HTERT RPE-1 (cell line): ENCODE results near the gene TMC1.
"Not testable (repeated sequence)": the region's sequence is repeated elsewhere in the genome, so short reads cannot be mapped to it uniquely, and the experiment has no call there.

ENCODE experiments used
- in situ Hi-C: fragments of 300-500 bp; cut with MboI; formaldehyde crosslinking; loops from 4 replicates; pipeline ENCODE4 v1.14.3; 2020; ENCODE audit warnings: low sequenced_read_pairs

TMC1 gene

GRCh38 chr9:72521416-72521815, at the start of gene TMC1:
TSS of gene TMC1 (plus strand) at chr9:72521608. CDS start at chr9:72648649, 127,041 bp downstream.
- in situ Hi-C loops = not testable (repeated sequence)

DNA sequence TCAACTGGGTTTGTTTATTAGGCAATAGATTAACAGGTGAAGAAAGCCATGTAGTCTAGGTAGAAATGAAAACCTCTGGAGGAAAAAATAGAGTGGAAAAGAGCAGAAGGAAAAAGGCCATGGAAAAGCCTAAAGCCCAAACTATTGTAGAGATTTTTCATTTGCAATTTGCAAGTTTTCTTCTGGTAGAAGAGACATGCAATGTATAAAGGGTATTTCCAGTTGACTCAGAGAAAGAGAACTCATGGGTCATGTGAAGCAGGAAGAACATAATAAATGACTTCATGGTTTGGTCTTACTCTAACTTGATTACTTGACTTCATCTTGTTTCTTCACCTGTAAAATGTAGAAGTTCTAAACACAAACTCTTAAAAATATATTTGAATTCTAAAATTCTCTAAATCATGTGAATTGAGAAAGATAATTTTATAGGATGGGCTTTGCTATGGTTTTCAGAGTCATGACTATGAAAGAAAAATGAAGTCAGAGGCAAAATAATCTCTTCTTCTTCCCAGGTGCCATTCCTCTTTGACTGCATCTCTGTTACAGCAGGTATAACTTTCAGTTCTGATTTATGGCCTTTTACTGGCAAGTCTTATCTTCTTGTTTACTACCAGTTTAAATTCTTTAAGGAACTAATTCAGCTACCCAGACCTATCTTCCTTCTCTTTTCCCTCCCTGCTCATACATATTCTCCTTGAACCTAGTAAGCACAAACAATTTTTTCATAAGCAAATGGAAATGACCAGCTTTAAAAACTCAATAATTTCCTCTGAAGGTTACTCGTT, 47.7 kb upstream of the TMC1 start:
- in situ Hi-C loops = no loop called here

GRCh38 chr9:72474676-72475075, 46.7 kb upstream of the TMC1 start:
- in situ Hi-C loops = no loop called here

- in situ Hi-C loops = no loop called here
These were observed 45.3 kb upstream of the TMC1 start for GRCh38 chr9:72476100-72476499.

DNA sequence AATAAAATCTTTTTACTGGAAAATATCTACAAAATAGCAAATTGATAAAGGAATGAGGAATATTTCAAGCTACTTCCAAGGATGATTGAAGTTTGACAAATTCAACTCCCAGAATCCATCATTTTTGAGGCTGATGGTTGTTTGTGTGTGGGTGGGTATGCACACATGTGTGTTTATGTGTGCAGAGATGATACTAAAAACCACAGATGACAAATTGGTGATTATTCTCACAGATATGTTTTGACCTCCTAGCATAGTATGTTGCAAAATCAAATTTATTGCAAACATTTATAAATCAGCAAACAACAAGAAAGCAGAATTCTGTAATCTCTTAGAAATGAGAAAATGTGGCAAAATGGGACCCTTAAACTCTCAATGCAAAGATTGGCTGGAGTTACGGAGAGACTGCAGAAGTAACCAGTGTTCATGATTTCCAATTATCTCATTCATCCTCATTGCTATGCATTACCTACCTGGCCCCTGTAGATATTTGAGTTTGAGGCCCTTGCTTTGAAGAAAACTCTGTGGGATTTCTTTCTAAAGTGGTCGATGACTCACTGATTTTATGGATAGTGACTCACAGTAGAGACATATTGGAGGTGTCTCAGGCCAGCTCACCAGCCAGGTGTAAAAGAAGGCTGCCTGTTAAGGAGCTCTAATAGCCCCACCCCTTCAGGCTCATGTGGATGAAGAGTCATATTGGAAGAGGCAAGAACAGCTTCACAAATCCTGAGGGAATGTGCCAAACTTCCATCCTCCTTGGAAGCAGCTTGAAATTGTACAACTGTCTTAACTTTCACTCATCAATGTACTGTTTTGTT, 44.6 kb upstream of the TMC1 start:
- in situ Hi-C loops = no loop called here

- in situ Hi-C loops = no loop called here
These were observed 43.4 kb upstream of the TMC1 start for GRCh38 chr9:72477930-72478518.

DNA sequence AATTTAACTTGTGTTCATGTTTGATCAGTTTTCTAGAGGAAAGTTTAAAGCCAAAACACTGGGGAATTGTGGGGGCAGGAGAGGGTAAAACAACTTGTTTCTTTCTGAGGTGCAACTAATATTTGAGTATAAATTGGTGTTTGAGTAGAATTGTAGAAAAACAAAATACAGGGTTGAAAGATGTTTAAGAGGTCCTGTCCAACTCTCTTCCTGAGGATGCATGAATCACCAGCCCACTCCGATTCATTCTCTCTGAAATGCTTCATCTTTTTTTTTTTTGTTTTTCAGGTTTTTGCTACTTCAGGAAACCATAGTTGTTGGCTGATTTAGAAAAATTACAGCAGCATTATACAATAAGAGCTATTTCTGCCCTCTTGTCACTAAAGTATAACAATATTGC, 42.4 kb upstream of the TMC1 start:
- in situ Hi-C loops = no loop called here

GRCh38 chr9:72480261-72480660, 41.1 kb upstream of the TMC1 start:
- in situ Hi-C loops = not testable (repeated sequence)

GRCh38 chr9:72480921-72481320, 40.5 kb upstream of the TMC1 start:
- in situ Hi-C loops = no loop called here

DNA sequence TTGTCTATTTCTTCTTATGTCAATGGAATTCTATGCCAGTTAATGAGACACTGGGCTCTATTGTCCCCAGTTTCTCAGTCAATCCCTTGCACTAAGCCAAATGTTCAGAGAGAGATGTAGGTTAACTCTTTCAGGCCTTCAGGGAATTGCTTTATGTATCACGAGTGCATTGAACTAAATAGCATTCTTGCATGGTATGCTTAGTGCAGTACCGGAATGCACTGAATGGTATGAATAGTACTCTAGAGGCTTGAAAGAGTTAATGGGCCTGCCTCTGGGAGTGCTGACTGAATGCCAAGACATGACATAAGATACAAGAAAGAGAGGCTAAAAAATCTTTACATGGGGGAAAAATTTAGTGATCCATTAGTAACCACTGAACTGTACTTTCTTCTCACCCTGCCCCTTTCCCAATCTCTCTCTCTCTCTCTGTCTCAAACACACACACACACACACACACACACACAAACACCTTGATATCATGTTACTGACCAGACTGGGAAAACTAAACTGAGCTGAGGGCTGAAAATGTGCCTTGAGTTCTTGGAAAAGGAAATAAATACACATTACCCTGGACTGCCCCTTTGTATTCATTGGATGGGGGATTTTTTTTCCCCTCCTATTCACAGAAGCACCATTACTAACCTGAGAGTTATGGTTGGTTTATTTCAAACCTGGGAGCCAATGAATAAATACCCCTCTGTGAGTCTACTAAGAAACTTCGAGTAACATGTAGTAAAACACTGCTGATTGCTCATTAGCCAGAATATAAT, 35.4 kb upstream of the TMC1 start:
- in situ Hi-C loops = no loop called here

GRCh38 chr9:72486594-72486955, 34.8 kb upstream of the TMC1 start:
- in situ Hi-C loops = no loop called here

- in situ Hi-C loops = not testable (repeated sequence)
These were observed 33.7 kb upstream of the TMC1 start for GRCh38 chr9:72487665-72488064.

- in situ Hi-C loops = no loop called here
These were observed 31.4 kb upstream of the TMC1 start for GRCh38 chr9:72489986-72490385.

GRCh38 chr9:72491242-72491641, 30.2 kb upstream of the TMC1 start:
- in situ Hi-C loops = no loop called here

DNA sequence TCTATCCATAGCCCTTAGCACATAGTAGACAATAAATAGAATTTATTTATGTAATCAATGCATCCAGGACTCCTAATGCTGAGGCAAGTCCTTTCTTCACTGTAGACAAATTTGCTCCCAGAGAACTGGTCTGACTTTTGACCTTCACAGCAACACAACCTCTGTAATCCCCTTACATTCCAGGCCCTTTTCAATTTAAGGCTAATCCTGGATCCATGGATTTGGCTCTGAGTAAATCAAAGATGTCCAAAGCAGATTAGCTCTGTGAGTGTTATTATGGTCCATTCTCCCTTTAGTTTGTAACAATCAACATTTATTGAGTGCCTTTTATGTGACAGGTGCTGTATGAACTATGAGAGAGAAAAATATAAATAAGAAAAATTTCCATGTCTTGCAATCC, 27.4 kb upstream of the TMC1 start:
- in situ Hi-C loops = no loop called here

- in situ Hi-C loops = no loop called here
These were observed 23.9 kb upstream of the TMC1 start for GRCh38 chr9:72497447-72498046.

GRCh38 chr9:72506615-72507014, 14.8 kb upstream of the TMC1 start:
- in situ Hi-C loops = no loop called here

DNA sequence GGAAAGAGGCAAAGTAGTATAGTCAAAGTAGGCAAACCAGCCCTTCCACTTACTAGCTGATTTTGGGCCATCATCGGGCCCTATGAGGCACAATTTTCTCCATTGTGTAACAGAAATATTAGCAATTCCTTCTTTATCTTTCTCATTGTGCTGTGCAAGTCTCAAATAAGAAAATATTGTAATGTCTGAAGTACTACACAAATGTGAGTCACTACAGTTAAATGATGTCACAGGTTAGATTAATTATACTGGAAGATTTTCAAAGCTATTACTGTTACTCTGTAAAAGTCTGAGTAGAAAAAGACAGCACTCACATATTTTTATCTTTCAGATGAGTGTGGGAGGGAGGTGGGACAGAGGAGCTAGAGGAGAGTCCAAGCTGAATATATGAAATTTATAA, 12.4 kb upstream of the TMC1 start:
- in situ Hi-C loops = no loop called here

- in situ Hi-C loops = no loop called here
These were observed 11.8 kb upstream of the TMC1 start for GRCh38 chr9:72509635-72510034.

- in situ Hi-C loops = not testable (repeated sequence)
These were observed 397 bp upstream of the TMC1 start for GRCh38 chr9:72521011-72521410.
